Heart right ventricle (tissue), 16 donors: ENCODE results near the gene IFITM10. TPM values are rescaled to one million over a fixed set of nuclear protein-coding genes. Genes with fewer than 3 reads are reported as not detected.

Experiments
- ATAC-seq, 8 donors: fragments of 200-7000 bp; cut with Tn5 transposase; one replicate each; pipeline ENCODE4 v1.9.1; 2020; ENCODE audit warnings: mild to moderate bottlenecking in 8 of 8, moderate library complexity in 8 of 8, moderate number of reproducible peaks in 1 of 8
- DNase-seq, 2 donors: peaks; one replicate each; pipeline ENCODE4 v3.0.0-alpha.2; 2020
- H3K27ac ChIP-seq, 10 donors: fragments of 200-600 bp; sonication (generic) in 2 of 10; one replicate each; pipeline versions ENCODE4 v1.5.0 to v1.8.0; 2020 to 2022; ENCODE audit warnings: mild to moderate bottlenecking in 3 of 10
- H3K27me3 ChIP-seq, 7 donors: fragments of 200-600 bp; one replicate each; pipeline ENCODE4 v1.8.0; 2021 to 2022; ENCODE audit warnings: mild to moderate bottlenecking in 2 of 7
- H3K36me3 ChIP-seq, 9 donors: fragments of 200-600 bp; sonication (generic) in 1 of 9; one replicate each; pipeline versions ENCODE4 v1.5.0 to v1.8.0; 2020 to 2022; ENCODE audit warnings: mild to moderate bottlenecking in 2 of 9
- H3K4me1 ChIP-seq, 9 donors: fragments of 200-600 bp; sonication (generic) in 1 of 9; one replicate each; pipeline versions ENCODE4 v1.5.0 to v1.8.0; 2020 to 2022; ENCODE audit warnings: mild to moderate bottlenecking in 4 of 9
- H3K4me3 ChIP-seq, 10 donors: fragments of 200-600 bp; sonication (generic) in 2 of 10; one replicate each; pipeline versions ENCODE4 v1.5.0 to v1.8.0; 2020 to 2022; ENCODE audit warnings: mild to moderate bottlenecking in 7 of 10, moderate library complexity in 2 of 10
- H3K9me3 ChIP-seq, 11 donors: fragments of 200-600 bp in 10 of 11; sonication (generic) in 2 of 11; one replicate each; pipeline versions ENCODE4 v1.5.0 to v1.8.0; 2013 to 2022; ENCODE audit warnings: mild to moderate bottlenecking in 2 of 11, control low read depth in 1 of 11, moderate library complexity in 1 of 11
- CTCF ChIP-seq, 9 donors: fragments of 200-600 bp; sonication (generic) in 2 of 9; IDR thresholded peaks; one replicate each; pipeline versions ENCODE4 v1.5.0 to v1.8.0; 2021 to 2022; ENCODE audit warnings: antibody characterized with exemption in 9 of 9, mild to moderate bottlenecking in 5 of 9, moderate library complexity in 1 of 9
- WGBS, 2 donors: extraction: QIAGEN DNeasy Blood & Tissue Kit; methylation state at CpG; one replicate each; pipeline ENCODE4 v1.1.7; 2013; ENCODE audit warnings: inconsistent platforms in 1 of 2; 5-methylcytosine and 5-hydroxymethylcytosine counted together
- intact Hi-C, 10 donors: fragments of 100-400 bp; cut with DNase I; formaldehyde crosslinking; loops; one replicate each; pipeline versions ENCODE4 v1.11.1 to v1.14.2; 2022
- polyA plus RNA-seq, 2 donors: library from polyadenylated mRNA; stranded (reverse); fragments of 200-250 nt; gene quantifications; one replicate each; pipeline ENCODE4 v1.2.3, GENCODE V29; 2013
- total RNA-seq, 10 donors: library from RNA; stranded (reverse); fragmentation: NEBNext Ultra II Directional in 3 of 10; extraction: Animal tissue kit (Norgen Biotek cat#: 25700) in 3 of 10; gene quantifications; one replicate each; pipeline versions ENCODE4 v1.2.1 to v1.2.4, GENCODE V29; 2021 to 2023
- donor health status: Arrhythmogenic right ventricular cardiomyopathy.
- donor health status: ischemic (EF 13 %, LVEDD 7.1; RV severe dilation, severe dysfunction).
- donor health status: healthy with polysubstance abuse.
- donor health status: DM: no; HTN: yes; CAD: no.
- donor health status: DM: no; HTN: no; CAD: no.
- donor health status: ischemic (EF 25% LVEDD 6.9; RV normal size, moderate dysfunction).
- donor health status: ischemic (EF 25% LVEDD 5.7; RV mildly dilated, moderate dysfunction).
- donor health status: healthy.
- donor health status: DM: yes; HTN: yes; CAD: no.
- donor health status: Ischemic cardiomyopathy.
- donor health status: ischemic (EF 35%, LVEDD 5.7; RV mildly dilated, moderate dysfunction).
- donor health status: nonischemic (EF 11% LVEDD 7.7; RV severe dilation, severe dysfunction).
- donor health status: DM: yes; HTN: yes; CAD: no.
- donor health status: PGD.
- donor health status: ischemic (EF 29% LVEDD 5.4; RV normal size, mild dysfunction).
- donor health status: nonischemic (EF 23%, LVEDD 6.1; RV moderate dilation, normal function).

Gene IFITM10
- total and polyA plus RNA-seq, 12 donors, result 0.07 to 2.4 (median 0.42) TPM

- H3K27ac ChIP-seq, result no peak overlapping the region
- H3K36me3 ChIP-seq, result no peaks in the 10 kb centered on the region
- no peak for ATAC-seq
- TF ChIP-seq CTCF (IDR thresholded peaks at IDR 0.05), result no peak
- H3K4me3 ChIP-seq, result no peak overlapping the region
- no peaks in the 10 kb centered on the region for H3K9me3 ChIP-seq
- no peaks in the 10 kb centered on the region for H3K4me1 ChIP-seq
- intact Hi-C loops, result no loop called here
- WGBS, 2 donors, result 67 to 69% methylated on average over 9 of the region's 9 CpGs
- H3K27me3 ChIP-seq, result peaks cover 0 to 68% (median 51%) of the 10 kb centered on the region in 7 donors
- DNase-seq, result no peak
Measured at GRCh38 chr11:1727861-1728260, 22.5 kb downstream of the IFITM10 start.

GRCh38 chr11:1727096-1727690 is 23.2 kb downstream of the IFITM10 start:
- 65% methylated on average over 11 of the region's 11 CpGs for WGBS, 2 donors
- no peak for DNase-seq
- H3K36me3 ChIP-seq, result no peaks in the 10 kb centered on the region
- TF ChIP-seq CTCF (IDR thresholded peaks at IDR 0.05), result no peak
- no peak for ATAC-seq
- no peak overlapping the region for H3K27ac ChIP-seq
- no peaks in the 10 kb centered on the region for H3K9me3 ChIP-seq
- no peak overlapping the region for H3K4me3 ChIP-seq
- intact Hi-C loops, result no loop called here
- no peaks in the 10 kb centered on the region for H3K4me1 ChIP-seq
- peaks cover 0 to 62% (median 45%) of the 10 kb centered on the region in 7 donors for H3K27me3 ChIP-seq

- peaks cover 0 to 21% (median 4%) of the 10 kb centered on the region in 7 donors for H3K27me3 ChIP-seq
Measured at GRCh38 chr11:1719781-1720180, 30.6 kb downstream of the IFITM10 start.

GRCh38 chr11:1718326-1718725 is 32.1 kb downstream of the IFITM10 start:
- peak overlapping the region in 6 of 10 donors; percentile 16 to 64 (median 50) for H3K27ac ChIP-seq
- H3K4me1 ChIP-seq, result peaks cover 0 to 14% (median 0%) of the 10 kb centered on the region in 9 donors
- no peak for DNase-seq
- H3K36me3 ChIP-seq, result no peaks in the 10 kb centered on the region
- WGBS, 2 donors, result 93% methylated on average over 15 of the region's 15 CpGs
- TF ChIP-seq CTCF (IDR thresholded peaks at IDR 0.05), result no peak
- H3K9me3 ChIP-seq, result no peaks in the 10 kb centered on the region
- H3K27me3 ChIP-seq, result peaks cover 0 to 12% (median 0%) of the 10 kb centered on the region in 7 donors
- no peak overlapping the region for H3K4me3 ChIP-seq
- no peak for ATAC-seq
- intact Hi-C loops, result loop anchor here in 3 of 10 donors (2.0 to 10.0 kb wide), 4 partner anchors 20 to 46 kb away; partner anchors contain the start of genes CTSD (in 2 of the 3) and IFITM10 (in 1 of the 3)

More at GRCh38 chr11:1719781-1720180, 30.6 kb downstream of the IFITM10 start:
- DNase-seq (no peak), ATAC-seq (no peak)
- H3K36me3 ChIP-seq, result no peaks in the 10 kb centered on the region
- no peak overlapping the region for H3K27ac ChIP-seq
- no peak for TF ChIP-seq CTCF (IDR thresholded peaks at IDR 0.05)
- intact Hi-C loops, result loop anchor here in 3 of 10 donors (2.0 to 10.0 kb wide), 4 partner anchors 19 to 45 kb away; partner anchors contain the start of genes CTSD (in 2 of the 3) and IFITM10 (in 1 of the 3)
- H3K4me1 ChIP-seq, result peaks cover 0 to 14% (median 0%) of the 10 kb centered on the region in 9 donors
- H3K4me3 ChIP-seq, result no peak overlapping the region
- H3K9me3 ChIP-seq, result no peaks in the 10 kb centered on the region
- 79 to 84% methylated on average over 8 of the region's 8 CpGs for WGBS, 2 donors
